Limb (tissue), 2 donors: ENCODE data around the gene DBH.
A peak's percentile ranks its signal among the peaks of the same experiment; 100 is the strongest.

Experiments
- DNase-seq, 2 donors: peaks; one replicate each; pipeline ENCODE4 v3.0.0-alpha.2; 2016; ENCODE audit errors: extremely low spot score in 2 of 2

The DBH gene

DNA sequence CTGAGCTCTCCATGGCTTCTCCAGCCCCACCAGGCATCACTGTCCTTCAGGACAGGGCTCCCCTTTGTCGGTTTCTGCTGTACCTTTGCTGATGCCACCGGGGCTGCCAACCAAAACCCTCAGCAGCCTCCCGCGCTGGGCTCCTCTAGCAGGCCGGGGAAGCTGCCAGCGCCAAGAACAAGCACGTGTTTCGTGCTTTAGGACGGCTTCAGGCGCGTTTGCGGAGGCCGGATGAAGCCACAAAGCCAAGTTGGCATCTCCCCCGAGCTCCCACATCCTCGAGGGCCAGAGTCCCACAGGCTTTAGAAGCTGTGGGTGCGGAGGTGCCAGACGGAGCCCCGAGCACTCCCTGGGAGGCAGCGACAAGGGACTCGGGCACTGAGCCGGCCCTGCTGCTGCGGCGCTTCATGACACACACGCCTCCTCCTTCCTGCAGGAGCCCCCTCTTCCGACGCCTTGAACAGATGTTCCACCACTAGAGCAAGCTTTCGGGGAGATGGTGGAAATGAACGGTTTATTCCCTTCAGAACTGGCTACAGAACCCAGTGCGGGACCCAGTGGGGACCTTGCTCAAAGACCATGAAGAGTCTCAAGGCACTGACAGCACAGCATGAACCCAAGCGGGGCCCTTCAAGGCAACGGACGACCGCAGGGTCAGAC lies 65.3 kb downstream of the DBH start:
- peak in 1 of 2 donors; percentile 30 for DNase-seq

DNA sequence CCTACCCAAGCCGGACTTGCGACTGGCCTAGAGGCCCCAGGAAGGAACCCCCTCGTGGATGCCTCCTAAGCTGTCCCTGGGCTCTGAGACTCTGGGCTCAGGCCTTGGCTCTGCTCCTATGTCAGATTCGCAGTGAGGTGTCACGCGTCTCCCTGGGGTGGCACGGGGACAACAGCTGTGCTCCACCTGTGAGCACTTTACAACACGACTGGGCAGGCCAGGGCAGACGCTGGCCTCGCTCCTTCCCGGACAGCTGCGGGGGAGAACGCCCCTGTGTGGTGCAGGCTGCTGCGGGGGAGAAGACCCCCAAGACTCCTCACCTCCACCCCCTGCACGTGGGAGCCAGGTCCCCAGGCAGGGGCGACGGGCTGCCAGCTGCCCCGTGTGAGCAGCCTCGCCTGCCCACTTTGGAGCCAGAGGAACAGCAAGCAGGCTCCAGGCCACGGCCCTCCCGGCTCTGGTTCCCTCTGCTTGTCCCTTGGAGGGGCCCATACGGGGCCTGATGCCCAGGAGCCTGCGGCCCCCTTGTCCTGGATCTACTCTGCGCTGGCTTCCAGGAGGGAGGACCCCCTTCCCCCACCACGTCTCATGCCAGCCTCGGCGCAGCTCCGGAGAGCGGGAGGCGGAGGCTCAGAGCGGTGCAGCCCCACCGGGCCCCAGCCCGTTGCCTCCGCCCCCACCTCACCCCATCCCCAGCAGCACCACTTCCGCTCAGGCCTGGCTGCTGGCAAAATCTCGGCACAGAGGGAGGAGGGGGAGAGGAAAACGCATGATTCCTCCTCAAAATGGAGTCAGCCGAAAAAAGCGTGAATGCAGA lies 66.0 kb downstream of the DBH start:
- peak; percentile 50 to 82 for DNase-seq

DNA sequence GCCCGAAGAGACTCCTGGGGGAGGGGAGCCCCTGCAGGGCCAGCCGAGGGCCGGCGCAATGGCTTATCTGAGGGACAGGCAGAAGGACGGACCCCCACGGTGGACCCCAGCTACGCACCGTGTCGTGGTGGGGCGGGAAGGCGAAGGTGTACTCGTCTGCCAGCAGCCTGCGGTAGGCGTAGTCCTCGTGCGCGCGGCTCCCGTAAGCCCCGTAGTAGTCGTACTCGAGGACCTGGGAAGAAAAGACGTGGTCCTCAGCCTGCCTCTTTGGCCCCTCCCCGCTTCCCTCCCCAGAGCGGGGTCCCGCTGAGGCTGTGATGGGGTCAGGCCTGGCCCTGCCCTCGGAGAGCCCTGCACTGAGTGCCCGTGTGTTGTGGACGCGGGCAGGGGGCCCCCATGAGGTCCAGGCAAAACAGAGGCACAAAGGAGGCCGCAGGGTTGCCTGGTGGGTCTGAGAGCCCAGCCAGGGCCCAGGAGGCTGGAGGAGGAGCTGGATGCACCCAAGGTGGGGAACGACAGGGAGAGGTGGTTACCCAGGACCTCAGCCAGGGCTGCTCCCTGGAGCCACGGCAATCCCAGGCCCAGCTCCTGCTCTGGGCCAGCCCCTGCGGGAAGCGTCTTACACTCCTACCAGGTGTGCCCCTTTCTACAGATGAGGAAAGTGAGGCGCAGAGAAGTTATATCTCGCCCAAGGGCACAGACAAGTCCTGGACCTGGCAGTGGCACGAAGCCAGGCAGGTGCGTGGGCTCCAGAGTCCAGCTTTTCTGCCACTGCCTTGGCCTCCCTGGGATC lies 66.8 kb downstream of the DBH start:
- no peak for DNase-seq

DNA sequence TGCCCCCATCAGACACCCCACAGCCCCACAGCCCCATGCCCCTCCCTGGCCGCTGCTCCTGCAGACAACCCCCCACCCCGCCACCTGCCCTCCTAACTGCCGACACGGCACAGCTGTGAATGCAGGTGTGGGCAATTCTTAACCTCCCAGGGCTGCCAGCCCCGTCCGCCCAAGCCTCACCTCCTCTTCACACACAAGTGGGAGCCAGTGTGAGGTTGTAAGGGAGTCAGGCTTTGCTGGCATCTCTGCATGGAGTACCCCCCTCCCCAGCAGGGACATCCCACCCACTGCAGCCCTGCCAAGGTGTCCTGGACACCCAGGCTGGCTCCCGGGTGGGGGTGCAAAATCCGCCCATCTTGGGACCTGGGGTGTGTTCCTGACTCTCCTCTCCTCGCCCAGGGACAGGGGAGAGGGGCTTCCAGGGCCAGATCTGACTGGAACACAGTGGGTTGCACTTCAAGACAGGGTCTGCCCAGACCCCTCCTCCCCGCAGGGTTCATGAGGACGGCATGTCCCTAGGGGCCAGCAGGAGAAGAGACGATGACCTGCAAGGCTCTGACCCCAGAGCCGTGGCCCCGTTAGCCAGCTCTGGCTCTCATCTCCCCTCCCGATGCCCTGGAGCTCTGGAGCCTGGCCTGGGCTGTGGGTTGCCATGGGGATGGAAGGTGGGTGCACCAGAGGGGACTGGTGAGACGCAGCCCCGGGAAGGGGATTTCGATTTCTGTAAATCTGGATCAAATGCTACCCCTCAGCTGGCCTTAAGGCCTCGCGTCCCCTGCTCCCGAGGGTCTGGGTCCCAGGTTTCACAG lies 67.6 kb downstream of the DBH start:
- DNase-seq, result peak in 1 of 2 donors; percentile 38

DNA sequence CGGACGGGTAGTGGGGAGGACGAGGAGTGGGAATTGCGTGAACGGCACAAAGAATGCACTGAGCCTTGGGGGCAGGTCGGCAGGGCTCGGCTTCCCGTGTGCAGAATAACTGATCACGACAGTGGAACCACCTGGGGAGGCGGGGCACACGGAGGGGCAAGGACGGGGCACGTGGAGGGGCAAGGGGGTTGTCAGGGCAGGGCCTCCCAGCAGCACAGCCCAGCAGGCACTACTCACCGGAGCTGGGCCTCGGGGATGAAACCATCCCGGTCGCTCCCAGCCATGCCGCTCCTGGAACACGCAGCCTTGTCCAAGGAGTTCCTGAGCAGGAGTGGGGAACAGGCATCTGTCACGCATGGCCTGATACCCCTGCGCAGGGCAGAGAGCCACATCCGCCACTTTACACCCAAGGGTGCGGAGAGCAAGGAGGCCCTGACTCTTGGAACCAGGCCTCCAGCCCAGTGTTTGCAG lies 68.6 kb downstream of the DBH start:
- peak in 1 of 2 donors; percentile 26 for DNase-seq

DNA sequence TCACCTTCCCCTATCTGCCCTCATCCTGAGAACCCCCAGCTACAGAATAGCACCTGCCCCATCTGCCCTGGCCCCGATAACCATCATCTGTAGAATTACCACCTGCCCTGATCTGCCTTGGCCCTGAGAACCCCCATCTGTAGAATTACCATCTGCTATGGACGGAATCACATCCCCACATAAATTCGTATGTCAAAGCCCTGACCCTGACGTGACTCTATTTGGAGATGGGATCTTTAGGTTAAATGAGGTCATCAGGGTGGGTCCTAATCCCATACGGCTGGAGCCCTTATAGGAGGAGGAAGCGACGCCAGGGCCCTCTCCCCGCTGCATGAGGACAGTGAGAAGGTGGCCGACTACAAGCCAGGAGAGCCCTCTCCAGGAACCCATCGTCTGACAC lies 69.4 kb downstream of the DBH start:
- DNase-seq, result peak in 1 of 2 donors; percentile 20

DNA sequence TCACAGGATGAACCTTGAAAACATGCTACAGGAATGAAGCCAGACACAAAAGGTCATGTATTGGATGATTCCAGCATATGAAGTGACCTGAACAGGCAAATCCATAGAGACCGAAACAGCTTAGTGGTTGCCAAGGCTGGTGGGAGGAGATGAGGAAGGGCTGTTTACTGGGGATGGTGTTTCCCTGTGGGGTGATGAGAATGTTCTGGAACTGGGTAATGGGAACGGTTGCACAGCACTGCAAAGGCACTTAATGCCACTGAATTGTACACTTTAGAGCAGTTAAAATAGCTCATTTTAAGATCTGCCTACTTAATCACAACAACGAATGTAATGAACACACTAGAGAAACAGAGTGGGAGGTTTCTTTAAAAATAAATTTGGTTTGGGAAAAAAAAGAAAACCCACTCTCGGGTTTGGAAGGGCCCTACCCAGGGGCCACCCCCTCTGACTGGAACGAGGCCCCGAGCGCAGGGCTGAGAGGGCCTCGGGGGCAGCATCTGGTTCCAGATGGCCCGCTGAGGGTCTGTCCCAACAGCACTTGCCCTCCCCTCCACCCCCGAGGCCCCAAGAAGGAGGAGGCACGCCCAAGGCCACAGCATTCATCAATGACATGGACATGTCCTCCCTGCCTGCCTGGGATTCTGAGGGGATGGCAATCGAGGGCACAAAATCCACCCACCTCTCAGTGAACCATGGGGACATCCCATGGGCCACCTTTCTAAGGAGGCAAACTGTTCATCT lies 70.3 kb downstream of the DBH start:
- peak in 1 of 2 donors; percentile 21 for DNase-seq

DNA sequence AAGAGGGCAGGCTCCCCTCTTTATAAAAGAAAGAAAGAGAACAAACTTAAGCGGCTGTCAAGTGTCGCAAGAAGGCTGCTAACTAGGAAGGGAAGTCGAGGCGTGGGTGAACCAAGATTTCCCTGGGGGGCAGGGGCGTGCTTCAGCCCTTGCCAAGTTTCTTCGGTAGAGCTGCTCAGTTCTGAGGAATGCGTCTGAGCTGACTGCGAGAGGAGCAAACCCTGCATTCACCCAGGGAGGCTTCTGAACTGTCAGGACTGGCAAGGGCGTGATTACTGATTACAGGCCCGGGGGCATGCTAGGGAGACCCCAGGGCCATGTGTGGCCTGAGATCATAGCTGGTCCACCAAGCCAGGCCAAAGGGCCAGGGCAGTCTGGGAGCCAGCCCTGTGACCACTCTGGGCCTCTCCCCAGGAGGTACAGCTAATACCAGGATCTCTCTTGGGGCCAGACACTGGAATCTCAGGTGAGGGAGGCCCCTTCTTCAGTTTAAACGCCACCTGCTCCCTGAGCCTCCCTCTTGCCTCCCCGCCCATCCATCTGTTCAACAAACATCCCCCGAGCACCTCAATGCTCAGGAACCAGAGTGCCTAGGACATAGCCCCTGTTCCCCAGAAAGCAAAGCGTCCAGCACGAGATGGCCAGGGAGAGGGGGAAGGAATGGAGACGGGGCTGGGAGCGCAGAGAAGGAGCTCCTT lies 71.1 kb downstream of the DBH start:
- DNase-seq, result peak in 1 of 2 donors; percentile 34

DNA sequence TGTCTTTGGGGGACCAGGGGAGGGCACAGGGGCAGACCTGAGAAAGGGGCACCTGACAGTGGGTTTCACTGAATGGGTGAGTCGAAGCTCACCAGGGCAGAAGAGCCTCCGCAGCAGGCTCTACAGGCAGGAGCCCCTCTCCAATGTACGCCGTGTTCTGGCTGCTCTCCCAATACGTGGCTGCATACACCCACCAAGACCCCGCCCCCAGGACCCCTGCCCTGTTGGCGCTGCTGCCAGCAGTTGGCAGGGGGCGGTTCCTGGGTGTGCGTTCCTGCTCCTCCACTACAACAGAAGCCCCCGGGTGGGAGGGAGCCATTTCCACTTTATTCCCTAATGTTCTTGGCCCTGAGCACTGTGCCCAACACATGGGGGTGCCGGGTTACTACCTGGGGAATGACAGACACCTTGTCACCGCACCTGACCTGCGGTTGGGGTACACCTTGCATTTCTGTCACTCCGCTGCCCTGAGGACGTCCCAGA lies 71.6 kb downstream of the DBH start:
- DNase-seq, result peak in 1 of 2 donors; percentile 26

DNA sequence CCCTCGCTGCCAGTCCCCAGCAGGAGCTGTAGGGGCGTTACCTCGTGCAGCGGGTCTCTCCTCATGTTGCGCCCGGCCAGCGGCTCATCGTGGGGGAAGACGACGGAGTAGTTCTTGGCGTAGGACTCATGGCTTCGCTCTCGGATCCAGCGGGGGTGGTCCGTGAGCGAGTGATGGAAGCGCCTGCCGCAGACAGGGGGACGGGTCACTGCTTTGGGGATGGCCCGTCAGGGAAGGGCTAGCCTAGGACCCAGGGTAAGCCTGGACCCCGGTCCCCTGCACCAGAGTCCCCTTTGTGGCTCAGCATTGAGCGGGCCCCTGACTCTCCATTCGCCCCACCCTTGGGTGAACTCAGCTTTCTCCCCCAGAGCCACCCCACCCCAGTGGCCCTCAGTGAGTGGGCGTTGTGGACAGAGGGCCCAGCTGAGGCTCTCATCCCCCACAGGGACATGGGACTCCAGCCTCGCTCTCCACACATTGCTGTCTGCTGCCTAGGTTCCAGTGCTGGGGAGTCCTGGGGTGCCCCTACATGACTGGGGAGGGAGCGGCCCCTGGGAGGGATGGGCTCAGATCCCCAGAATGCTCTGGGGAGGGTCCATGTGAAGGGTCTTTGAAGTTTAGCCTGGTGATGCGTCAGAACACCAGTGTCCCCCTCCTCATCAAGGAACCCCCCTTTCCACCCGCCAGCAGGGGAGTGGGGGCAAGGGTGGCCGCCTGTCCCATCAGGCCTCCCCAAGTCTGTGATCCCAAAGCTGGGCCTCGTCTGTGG lies 72.3 kb downstream of the DBH start:
- DNase-seq, result peak in 1 of 2 donors; percentile 29
